Measurements from ENCODE around the gene HOXB9. TPM values are rescaled to one million over a fixed set of nuclear protein-coding genes. Genes with fewer than 3 reads are reported as not detected.
A peak's percentile ranks its signal among the peaks of the same experiment; 100 is the strongest.

Gene HOXB9
- total RNA-seq, 1 experiment from 2014 or later = not detected

- Histone ChIP-seq H4K8ac (replicated peaks; ENCODE audit: insufficient read length, low read depth, low read length) (no peak within 1 kb of the TSS), H2BK120ac (ENCODE audit: low read depth, low read length, poor library complexity, severe bottlenecking) (no peak within 1 kb of the TSS), H3K23me2 (ENCODE audit: insufficient read length, low read depth, low read length, poor library complexity, severe bottlenecking) (peaks cover 5% of the 10 kb centered on the region), H3K79me2 (ENCODE audit: insufficient read depth, low read length) (no peaks in the 10 kb centered on the region), H3K14ac (ENCODE audit: insufficient read depth, low read length) (no peak within 1 kb of the TSS), H3K27ac (ENCODE audit: insufficient read length, low read depth, low read length) (no peak within 1 kb of the TSS), H3K18ac (ENCODE audit: insufficient read length, low read depth, low read length) (no peak within 1 kb of the TSS), H2AK5ac (ENCODE audit: insufficient read length, low read length) (no peak within 1 kb of the TSS), H4K20me1 (ENCODE audit: control insufficient read depth, insufficient read depth, insufficient read length) (no peaks in the 10 kb centered on the region), H4K5ac (ENCODE audit: insufficient read length, low read depth, low read length) (no peak within 1 kb of the TSS), H3K4me1 (ENCODE audit: insufficient read depth, low read length) (no peaks in the 10 kb centered on the region), H3K23ac (ENCODE audit: insufficient read length, low read depth, low read length) (no peak within 1 kb of the TSS), H3K56ac (ENCODE audit: insufficient read length, low read depth, low read length) (no peak within 1 kb of the TSS), H3K9ac (ENCODE audit: extremely low read depth, insufficient read length, low read length) (no peak within 1 kb of the TSS), H3K4ac (ENCODE audit: low read depth, low read length) (no peak within 1 kb of the TSS), H3K27me3 (ENCODE audit: insufficient read depth, low read length) (peaks cover 95% of the 10 kb centered on the region), H3K4me2 (ENCODE audit: insufficient read depth, insufficient read length, low read length) (peak within 1 kb of the TSS; percentile 45), H2AFZ (ENCODE audit: low read length) (no peak within 1 kb of the TSS), H3K9me3 (ENCODE audit: control insufficient read depth, low read depth, low read length) (no peaks in the 10 kb centered on the region), H4K91ac (ENCODE audit: insufficient read length, low read depth, low read length) (no peak within 1 kb of the TSS), H2BK20ac (ENCODE audit: low read depth, low read length, poor library complexity, severe bottlenecking) (no peak within 1 kb of the TSS), H3K79me1 (ENCODE audit: insufficient read depth, low read depth, low read length, poor library complexity, severe bottlenecking) (no peaks in the 10 kb centered on the region), H2BK12ac (ENCODE audit: insufficient read length, low read depth, low read length) (no peak within 1 kb of the TSS), H2BK5ac (ENCODE audit: insufficient read length, low read length) (no peak within 1 kb of the TSS), H2BK15ac (ENCODE audit: low read depth, low read length) (no peak within 1 kb of the TSS), H3T11ph (ENCODE audit: low read length) (no peak within 1 kb of the TSS)
- Mint-ChIP-seq H3K27me3 (ENCODE audit: low read depth) (peaks cover 100% of the 10 kb centered on the region), H3K4me3 (peak within 1 kb of the TSS; percentile 25 to 69), H3K4me1 (peaks cover 12 to 25% of the 10 kb centered on the region in 2 experiments), H3K9me3 (peaks cover 9 to 23% of the 10 kb centered on the region in 2 experiments), H3K27ac (no peak within 1 kb of the TSS; a peak in 1 of 7 replicates), H3K36me3 (ENCODE audit: insufficient read depth in 1 of 3, low read depth in 3 of 3) (no peaks in the 10 kb centered on the region; a peak in 1 of 7 replicates)
- no peak for TF ChIP-seq CTCF (conservative IDR thresholded peaks at IDR 0.05)
- WGBS (ENCODE audit: extremely low coverage, insufficient read length, low lambda C conversion rate) = no CpG with 5 or more reads among the region's 79 CpGs
- peak; percentile 70 for DNase-seq
Observed at GRCh38 chr17:48610282-48611211, 15.6 kb downstream of the HOXB9 start, which contains the start of gene HOXB7. Gene HOXB7, minus strand, starts transcription at chr17:48611017. Its CDS starts 99 bp downstream, at chr17:48610918.

All from H9 (cell line).